Measurements from ENCODE around the gene LRCH2.

DNA sequence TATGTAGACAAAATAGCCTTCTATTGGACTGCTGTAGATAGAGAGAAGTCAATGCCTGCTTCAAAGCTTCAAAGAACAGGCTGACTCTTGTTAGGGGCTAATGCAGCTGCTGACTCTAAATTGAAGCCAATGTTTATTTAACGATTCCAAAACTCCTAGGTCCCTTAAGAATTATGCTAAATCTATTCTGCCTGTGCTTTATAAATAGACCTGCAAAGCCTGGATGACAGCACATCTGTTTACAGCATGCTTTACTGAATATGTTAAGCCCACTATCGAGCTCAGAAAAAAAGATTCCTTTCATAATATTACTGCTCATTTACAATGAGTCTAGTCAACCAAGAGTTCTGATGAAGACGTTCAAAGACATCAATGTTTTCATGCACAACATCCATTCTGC lies 99.5 kb downstream of the LRCH2 start:
- TF ChIP-seq, protein P1, sequence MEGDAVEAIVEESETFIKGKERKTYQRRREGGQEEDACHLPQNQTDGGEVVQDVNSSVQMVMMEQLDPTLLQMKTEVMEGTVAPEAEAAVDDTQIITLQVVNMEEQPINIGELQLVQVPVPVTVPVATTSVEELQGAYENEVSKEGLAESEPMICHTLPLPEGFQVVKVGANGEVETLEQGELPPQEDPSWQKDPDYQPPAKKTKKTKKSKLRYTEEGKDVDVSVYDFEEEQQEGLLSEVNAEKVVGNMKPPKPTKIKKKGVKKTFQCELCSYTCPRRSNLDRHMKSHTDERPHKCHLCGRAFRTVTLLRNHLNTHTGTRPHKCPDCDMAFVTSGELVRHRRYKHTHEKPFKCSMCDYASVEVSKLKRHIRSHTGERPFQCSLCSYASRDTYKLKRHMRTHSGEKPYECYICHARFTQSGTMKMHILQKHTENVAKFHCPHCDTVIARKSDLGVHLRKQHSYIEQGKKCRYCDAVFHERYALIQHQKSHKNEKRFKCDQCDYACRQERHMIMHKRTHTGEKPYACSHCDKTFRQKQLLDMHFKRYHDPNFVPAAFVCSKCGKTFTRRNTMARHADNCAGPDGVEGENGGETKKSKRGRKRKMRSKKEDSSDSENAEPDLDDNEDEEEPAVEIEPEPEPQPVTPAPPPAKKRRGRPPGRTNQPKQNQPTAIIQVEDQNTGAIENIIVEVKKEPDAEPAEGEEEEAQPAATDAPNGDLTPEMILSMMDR (IDR thresholded peaks at IDR 0.05) = no peak
- TF ChIP-seq EP300 (IDR thresholded peaks at IDR 0.05) (no peak), POLR2AphosphoS5 (IDR thresholded peaks at IDR 0.05) (no peak), POLR2A (IDR thresholded peaks at IDR 0.05) (no peak)

Measured in stomach (tissue), 4 donors.